Suprapubic skin (tissue), 4 donors: ENCODE results near the gene SLC44A2. TPM values are rescaled to one million over a fixed set of nuclear protein-coding genes. Genes with fewer than 3 reads are reported as not detected.

Source experiments
- DNase-seq, 2 donors: peaks; one replicate each; pipeline ENCODE4 v3.0.0-alpha.2; 2019; ENCODE audit warnings: low spot score in 2 of 2
- H3K27ac ChIP-seq: fragments of 200-600 bp; sonication (generic); one replicate; pipeline ENCODE4 v1.5.1; 2019
- H3K27me3 ChIP-seq: fragments of 200-600 bp; sonication (generic); one replicate; pipeline ENCODE4 v1.5.1; 2019
- H3K36me3 ChIP-seq: fragments of 200-600 bp; sonication (generic); one replicate; pipeline ENCODE4 v1.5.1; 2019
- H3K4me1 ChIP-seq: fragments of 200-600 bp; sonication (generic); one replicate; pipeline ENCODE4 v1.5.1; 2019
- H3K4me3 ChIP-seq: fragments of 200-600 bp; sonication (generic); one replicate; pipeline ENCODE4 v1.5.1; 2019; ENCODE audit warnings: mild to moderate bottlenecking
- H3K9me3 ChIP-seq: fragments of 200-600 bp; sonication (generic); one replicate; pipeline ENCODE4 v1.5.1; 2019
- EP300 ChIP-seq: sonication (generic); formaldehyde crosslinking; IDR thresholded peaks from one replicate; pipeline ENCODE4 v1.6.1; 2017; ENCODE audit warnings: antibody characterized with exemption
- POLR2A ChIP-seq, 2 donors: fragments of 450-650 bp; IDR thresholded peaks; one replicate each; pipeline ENCODE4 v1.6.1; 2017; ENCODE audit warnings: antibody characterized with exemption in 2 of 2, mild to moderate bottlenecking in 2 of 2, moderate library complexity in 2 of 2
- POLR2AphosphoS5 ChIP-seq, 3 donors: sonication (generic); formaldehyde crosslinking; IDR thresholded peaks; one replicate each; pipeline ENCODE4 v1.6.1; 2017; ENCODE audit warnings: antibody characterized with exemption in 3 of 3
- WGBS: methylation state at CpG from one replicate; pipeline ENCODE4 v1.1.5; 2018; 5-methylcytosine and 5-hydroxymethylcytosine counted together
- total RNA-seq, 4 donors: library from RNA; depleted of rRNA; stranded (reverse); fragments of >200 nt; gene quantifications; one replicate each; pipeline ENCODE4 v1.1.0, GENCODE V29; 2016
- TF ChIP-seq, protein P1 (sequence below), 2 donors: fragments of 200-600 bp in 1 of 2; fragments of 450-650 bp in 1 of 2; sonication (generic) in 1 of 2; IDR thresholded peaks; one replicate each; pipeline ENCODE4 v1.5.1; 2016 to 2019; ENCODE audit warnings: antibody characterized with exemption in 2 of 2, mild to moderate bottlenecking in 1 of 2, moderate library complexity in 1 of 2

The SLC44A2 gene
- total RNA-seq, 4 donors from 2014 or later, result 59.1 to 108 (median 94.5) TPM

GRCh38 chr19:10646456-10647159 lies 21.3 kb downstream of the SLC44A2 start:
- no peaks in the 10 kb centered on the region for H3K27me3 ChIP-seq
- no peaks in the 10 kb centered on the region for H3K9me3 ChIP-seq
- peak overlapping the region; percentile 33 for H3K27ac ChIP-seq
- H3K4me3 ChIP-seq, result no peak overlapping the region
- DNase-seq, result no peak
- H3K4me1 ChIP-seq, result peaks cover 39% of the 10 kb centered on the region
- WGBS, result 41% methylated on average over 12 of the region's 12 CpGs
- H3K36me3 ChIP-seq, result peaks cover 20% of the 10 kb centered on the region
- no peak for TF ChIP-seq EP300
- TF ChIP-seq, protein P1, sequence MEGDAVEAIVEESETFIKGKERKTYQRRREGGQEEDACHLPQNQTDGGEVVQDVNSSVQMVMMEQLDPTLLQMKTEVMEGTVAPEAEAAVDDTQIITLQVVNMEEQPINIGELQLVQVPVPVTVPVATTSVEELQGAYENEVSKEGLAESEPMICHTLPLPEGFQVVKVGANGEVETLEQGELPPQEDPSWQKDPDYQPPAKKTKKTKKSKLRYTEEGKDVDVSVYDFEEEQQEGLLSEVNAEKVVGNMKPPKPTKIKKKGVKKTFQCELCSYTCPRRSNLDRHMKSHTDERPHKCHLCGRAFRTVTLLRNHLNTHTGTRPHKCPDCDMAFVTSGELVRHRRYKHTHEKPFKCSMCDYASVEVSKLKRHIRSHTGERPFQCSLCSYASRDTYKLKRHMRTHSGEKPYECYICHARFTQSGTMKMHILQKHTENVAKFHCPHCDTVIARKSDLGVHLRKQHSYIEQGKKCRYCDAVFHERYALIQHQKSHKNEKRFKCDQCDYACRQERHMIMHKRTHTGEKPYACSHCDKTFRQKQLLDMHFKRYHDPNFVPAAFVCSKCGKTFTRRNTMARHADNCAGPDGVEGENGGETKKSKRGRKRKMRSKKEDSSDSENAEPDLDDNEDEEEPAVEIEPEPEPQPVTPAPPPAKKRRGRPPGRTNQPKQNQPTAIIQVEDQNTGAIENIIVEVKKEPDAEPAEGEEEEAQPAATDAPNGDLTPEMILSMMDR (IDR thresholded peaks at IDR 0.05), result no peak
- no peak for TF ChIP-seq POLR2A (IDR thresholded peaks at IDR 0.05)
- TF ChIP-seq POLR2AphosphoS5 (IDR thresholded peaks at IDR 0.05), result no peak

GRCh38 chr19:10648360-10648759 lies 23.0 kb downstream of the SLC44A2 start:
- Histone ChIP-seq H3K9me3 (no peaks in the 10 kb centered on the region), H3K4me1 (peaks cover 48% of the 10 kb centered on the region), H3K27me3 (no peaks in the 10 kb centered on the region), H3K4me3 (no peak overlapping the region), H3K36me3 (peaks cover 5% of the 10 kb centered on the region), H3K27ac (no peak overlapping the region)
- DNase-seq, result no peak
- TF ChIP-seq, protein P1 (IDR thresholded peaks at IDR 0.05), result no peak
- TF ChIP-seq POLR2AphosphoS5 (IDR thresholded peaks at IDR 0.05) (no peak), POLR2A (IDR thresholded peaks at IDR 0.05) (no peak), EP300 (no peak)
- 86% methylated on average over 4 of the region's 4 CpGs for WGBS

- peaks cover 4% of the 10 kb centered on the region for H3K36me3 ChIP-seq
- WGBS, result 80% methylated on average over 4 of the region's 4 CpGs
- peaks cover 38% of the 10 kb centered on the region for H3K4me1 ChIP-seq
- no peak for TF ChIP-seq EP300
- TF ChIP-seq POLR2AphosphoS5 (IDR thresholded peaks at IDR 0.05), result no peak
- TF ChIP-seq, protein P1 (IDR thresholded peaks at IDR 0.05), result no peak
- TF ChIP-seq POLR2A (IDR thresholded peaks at IDR 0.05), result no peak
- H3K27ac ChIP-seq, result no peak overlapping the region
- H3K9me3 ChIP-seq, result no peaks in the 10 kb centered on the region
- no peak overlapping the region for H3K4me3 ChIP-seq
- no peaks in the 10 kb centered on the region for H3K27me3 ChIP-seq
- DNase-seq, result no peak
These were observed 26.5 kb downstream of the SLC44A2 start for GRCh38 chr19:10651851-10652250.

GRCh38 chr19:10653482-10653731 lies 28.1 kb downstream of the SLC44A2 start:
- Histone ChIP-seq H3K9me3 (no peaks in the 10 kb centered on the region), H3K36me3 (peaks cover 4% of the 10 kb centered on the region), H3K27me3 (no peaks in the 10 kb centered on the region), H3K4me3 (peak overlapping the region; percentile 99), H3K27ac (peak overlapping the region; percentile 100), H3K4me1 (peaks cover 44% of the 10 kb centered on the region)
- TF ChIP-seq POLR2A (IDR thresholded peaks at IDR 0.05), result no peak
- no peak for TF ChIP-seq EP300
- TF ChIP-seq, protein P1 (IDR thresholded peaks at IDR 0.05), result no peak
- TF ChIP-seq POLR2AphosphoS5 (IDR thresholded peaks at IDR 0.05), result no peak
- 0% methylated on average over 9 of the region's 18 CpGs for WGBS
- DNase-seq, result no peak

DNA sequence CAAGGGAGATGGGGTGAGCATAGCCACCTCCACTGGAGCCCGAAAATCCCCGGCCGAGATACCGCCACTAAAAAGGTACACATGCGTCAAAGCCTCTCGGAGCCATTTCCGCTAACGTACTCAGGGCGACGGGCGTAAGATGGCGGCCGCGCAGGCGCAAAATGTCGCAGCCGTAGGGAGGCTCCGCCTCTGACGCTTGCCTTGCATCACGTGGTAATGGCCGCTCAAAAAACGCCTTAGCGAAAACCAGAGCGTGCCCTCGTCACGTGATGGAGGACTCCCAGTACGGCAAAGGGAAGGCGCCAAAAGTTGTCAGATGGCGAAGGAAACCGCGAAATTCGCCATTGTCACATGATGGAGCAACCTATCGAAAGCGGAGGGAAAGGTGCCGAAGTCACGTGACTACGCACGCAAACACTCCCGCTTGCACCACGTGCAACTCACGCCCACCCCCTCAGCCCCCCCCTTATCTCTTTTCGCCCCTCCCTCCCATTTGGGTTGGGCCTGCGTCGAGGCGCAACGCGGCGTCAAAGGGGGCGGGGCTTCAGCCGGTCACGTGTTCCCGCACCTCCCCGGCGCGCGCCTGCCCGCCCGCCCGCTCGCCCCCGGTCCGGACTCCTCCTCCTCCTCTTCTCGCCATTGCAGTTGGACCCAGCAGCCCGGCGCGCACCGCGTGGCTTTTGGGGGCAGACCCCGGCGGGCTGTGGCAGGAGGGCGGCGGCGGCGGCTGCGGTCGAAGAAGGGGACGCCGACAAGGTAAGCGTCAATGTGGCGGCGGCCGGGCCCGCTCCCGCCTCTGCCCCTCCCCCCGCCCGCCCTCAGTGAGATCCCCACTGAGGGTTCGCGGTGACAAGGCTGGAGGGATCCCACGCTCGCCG lies 28.6 kb downstream of the SLC44A2 start, which contains the start of gene ILF3:
TSS of gene ILF3 (plus strand) at position 615 of the 878 bp plus-strand sequence. CDS start 16,260 bp downstream, outside the sequence.
- Histone ChIP-seq H3K4me1 (peaks cover 50% of the 10 kb centered on the region), H3K27ac (peak within 1 kb of the TSS; percentile 100), H3K4me3 (peak within 1 kb of the TSS; percentile 99), H3K9me3 (no peaks in the 10 kb centered on the region), H3K36me3 (peaks cover 4% of the 10 kb centered on the region), H3K27me3 (no peaks in the 10 kb centered on the region)
- TF ChIP-seq, protein P1 (IDR thresholded peaks at IDR 0.05), result no peak
- peak; percentile 54 for TF ChIP-seq EP300
- peak; percentile 97 to 98 for TF ChIP-seq POLR2A (IDR thresholded peaks at IDR 0.05)
- TF ChIP-seq POLR2AphosphoS5 (IDR thresholded peaks at IDR 0.05), result peak in 2 of 3 donors; percentile 98 to 100
- WGBS, result 0% methylated on average over 20 of the region's 91 CpGs
- peak; percentile 100 for DNase-seq
